ENCODE measurements around the gene TOE1. TPM values are rescaled to one million over a fixed set of nuclear protein-coding genes. Genes with fewer than 3 reads are reported as not detected.

Gene TOE1
- total and polyA plus RNA-seq, 9 of the 15 experiments (the other 6 are each of a cell fraction or from before 2014, with no cell fraction given): 32.1 to 85.7 (median 38.0) TPM

DNA sequence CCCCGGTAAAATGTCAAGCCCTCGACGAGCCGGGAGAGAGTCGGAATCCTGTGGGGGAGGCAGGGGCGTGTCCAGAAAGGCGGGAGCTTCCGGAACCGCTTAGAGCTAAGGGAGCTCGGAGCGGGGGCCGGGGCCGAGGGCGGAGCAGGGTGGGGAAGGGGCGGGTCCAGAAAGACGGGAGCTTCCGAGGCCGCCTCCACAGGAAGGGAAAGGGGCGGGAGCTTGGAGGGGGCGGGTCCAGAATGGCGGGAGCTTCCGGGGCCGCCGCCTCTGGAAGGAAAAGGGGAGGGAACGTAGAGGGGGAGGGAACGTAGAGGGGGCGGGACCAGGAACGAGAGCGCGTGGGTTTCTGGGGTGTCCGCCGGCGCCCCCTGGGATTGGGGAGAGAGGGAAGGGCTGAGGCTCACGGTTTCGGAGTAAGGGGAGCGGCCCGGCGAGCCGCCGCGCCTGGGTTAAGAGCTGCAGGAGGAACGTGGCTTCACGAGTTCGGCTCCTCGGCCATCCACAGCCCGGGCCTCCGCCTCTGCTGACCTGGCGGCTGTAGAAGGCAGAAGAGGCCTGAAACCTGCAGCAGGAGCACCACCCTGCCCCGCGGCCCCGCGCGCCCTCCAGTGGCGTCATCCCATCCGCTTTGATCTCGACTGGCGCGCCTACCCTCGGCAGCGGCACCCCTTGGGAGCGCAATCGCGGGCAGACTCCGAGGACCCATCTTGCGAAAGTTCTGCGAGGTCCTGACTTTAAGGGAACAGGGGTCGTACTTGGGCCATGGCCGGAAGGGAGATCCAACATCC is 36.3 kb upstream of the TOE1 start (continued):
- TF ChIP-seq SP1 (CRISPR knock-in tag; IDR thresholded peaks at IDR 0.05) (peak; percentile 98), SMARCA4 (IDR thresholded peaks at IDR 0.05) (0 out of 2 replicates have a peak, but pooled peaks have one; percentile 2), PHF20 (IDR thresholded peaks at IDR 0.05; ENCODE audit: partially characterized antibody) (peak; percentile 89), NR4A1 (CRISPR knock-in tag; IDR thresholded peaks at IDR 0.05) (no peak; the same call in 1 of the 2 replicates), NR4A1 (tag; IDR thresholded peaks at IDR 0.05) (no peak), ELF1 (tag; IDR thresholded peaks at IDR 0.05) (peak; percentile 85), EZH2 (IDR thresholded peaks at IDR 0.05; ENCODE audit: borderline replicate concordance, low read depth, low read length) (no peak), ZC3H4 (CRISPR knock-in tag; IDR thresholded peaks at IDR 0.05; ENCODE audit: borderline replicate concordance) (no peak), KLF13 (tag; IDR thresholded peaks at IDR 0.05; ENCODE audit: borderline replicate concordance, low read depth) (peak; percentile 85), YBX1 (IDR thresholded peaks at IDR 0.05) (no peak), POLR2A (conservative IDR thresholded peaks at IDR 0.05) (peak; percentile 97), PYGO2 (tag; IDR thresholded peaks at IDR 0.05) (no peak), ZNF133 (CRISPR knock-in tag; IDR thresholded peaks at IDR 0.05) (no peak), NR1H2 (CRISPR knock-in tag; IDR thresholded peaks at IDR 0.05) (no peak), ZNF124 (CRISPR knock-in tag; IDR thresholded peaks at IDR 0.05) (no peak), POLR2G (IDR thresholded peaks at IDR 0.05; ENCODE audit: low read depth, low read length) (peak; percentile 95), ZSCAN32 (CRISPR knock-in tag; IDR thresholded peaks at IDR 0.05) (no peak), THRAP3 (IDR thresholded peaks at IDR 0.05; ENCODE audit: borderline replicate concordance) (no peak), EWSR1 (IDR thresholded peaks at IDR 0.05; ENCODE audit: borderline replicate concordance, low read depth, partially characterized antibody) (no peak), CREBBP (IDR thresholded peaks at IDR 0.05; ENCODE audit: low read depth, low read length) (no peak)
- TF ChIP-seq, protein P1, sequence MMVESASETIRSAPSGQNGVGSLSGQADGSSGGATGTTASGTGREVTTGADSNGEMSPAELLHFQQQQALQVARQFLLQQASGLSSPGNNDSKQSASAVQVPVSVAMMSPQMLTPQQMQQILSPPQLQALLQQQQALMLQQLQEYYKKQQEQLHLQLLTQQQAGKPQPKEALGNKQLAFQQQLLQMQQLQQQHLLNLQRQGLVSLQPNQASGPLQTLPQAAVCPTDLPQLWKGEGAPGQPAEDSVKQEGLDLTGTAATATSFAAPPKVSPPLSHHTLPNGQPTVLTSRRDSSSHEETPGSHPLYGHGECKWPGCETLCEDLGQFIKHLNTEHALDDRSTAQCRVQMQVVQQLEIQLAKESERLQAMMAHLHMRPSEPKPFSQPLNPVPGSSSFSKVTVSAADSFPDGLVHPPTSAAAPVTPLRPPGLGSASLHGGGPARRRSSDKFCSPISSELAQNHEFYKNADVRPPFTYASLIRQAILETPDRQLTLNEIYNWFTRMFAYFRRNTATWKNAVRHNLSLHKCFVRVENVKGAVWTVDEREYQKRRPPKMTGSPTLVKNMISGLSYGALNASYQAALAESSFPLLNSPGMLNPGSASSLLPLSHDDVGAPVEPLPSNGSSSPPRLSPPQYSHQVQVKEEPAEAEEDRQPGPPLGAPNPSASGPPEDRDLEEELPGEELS (CRISPR knock-in tag; IDR thresholded peaks at IDR 0.05; ENCODE audit: borderline replicate concordance): no peak; the same call in 1 of the 2 replicates
- TF ChIP-seq, protein P2, sequence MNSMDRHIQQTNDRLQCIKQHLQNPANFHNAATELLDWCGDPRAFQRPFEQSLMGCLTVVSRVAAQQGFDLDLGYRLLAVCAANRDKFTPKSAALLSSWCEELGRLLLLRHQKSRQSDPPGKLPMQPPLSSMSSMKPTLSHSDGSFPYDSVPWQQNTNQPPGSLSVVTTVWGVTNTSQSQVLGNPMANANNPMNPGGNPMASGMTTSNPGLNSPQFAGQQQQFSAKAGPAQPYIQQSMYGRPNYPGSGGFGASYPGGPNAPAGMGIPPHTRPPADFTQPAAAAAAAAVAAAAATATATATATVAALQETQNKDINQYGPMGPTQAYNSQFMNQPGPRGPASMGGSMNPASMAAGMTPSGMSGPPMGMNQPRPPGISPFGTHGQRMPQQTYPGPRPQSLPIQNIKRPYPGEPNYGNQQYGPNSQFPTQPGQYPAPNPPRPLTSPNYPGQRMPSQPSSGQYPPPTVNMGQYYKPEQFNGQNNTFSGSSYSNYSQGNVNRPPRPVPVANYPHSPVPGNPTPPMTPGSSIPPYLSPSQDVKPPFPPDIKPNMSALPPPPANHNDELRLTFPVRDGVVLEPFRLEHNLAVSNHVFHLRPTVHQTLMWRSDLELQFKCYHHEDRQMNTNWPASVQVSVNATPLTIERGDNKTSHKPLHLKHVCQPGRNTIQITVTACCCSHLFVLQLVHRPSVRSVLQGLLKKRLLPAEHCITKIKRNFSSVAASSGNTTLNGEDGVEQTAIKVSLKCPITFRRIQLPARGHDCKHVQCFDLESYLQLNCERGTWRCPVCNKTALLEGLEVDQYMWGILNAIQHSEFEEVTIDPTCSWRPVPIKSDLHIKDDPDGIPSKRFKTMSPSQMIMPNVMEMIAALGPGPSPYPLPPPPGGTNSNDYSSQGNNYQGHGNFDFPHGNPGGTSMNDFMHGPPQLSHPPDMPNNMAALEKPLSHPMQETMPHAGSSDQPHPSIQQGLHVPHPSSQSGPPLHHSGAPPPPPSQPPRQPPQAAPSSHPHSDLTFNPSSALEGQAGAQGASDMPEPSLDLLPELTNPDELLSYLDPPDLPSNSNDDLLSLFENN (IDR thresholded peaks at IDR 0.05; ENCODE audit: low read depth in 2 of 2, low read length in 2 of 2): no peak
- TF ChIP-seq, protein P3, sequence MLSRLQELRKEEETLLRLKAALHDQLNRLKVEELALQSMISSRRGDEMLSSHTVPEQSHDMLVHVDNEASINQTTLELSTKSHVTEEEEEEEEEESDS (CRISPR knock-in tag; IDR thresholded peaks at IDR 0.05): no peak

Data from K562 (cell line).